NCI-H1930 (cell line): ENCODE data around the gene RPH3AL.
"Not testable (repeated sequence)": the region's sequence is repeated elsewhere in the genome, so short reads cannot be mapped to it uniquely, and the experiment has no call there.

Source experiments
- DNase-seq, 2 experiments: peaks; one replicate each; lab custom pipeline; 2025; lab: John Stamatoyannopoulos, UW

The RPH3AL gene

GRCh38 chr17:319266-319665, 33.3 kb downstream of the RPH3AL start:
- DNase-seq = no peak

- not testable (repeated sequence) for DNase-seq
These were observed 35.5 kb downstream of the RPH3AL start for GRCh38 chr17:317070-317469.

- not testable (repeated sequence) for DNase-seq
These were observed 37.2 kb downstream of the RPH3AL start for GRCh38 chr17:315399-315798.

- not testable (repeated sequence) for DNase-seq
These were observed 38.0 kb downstream of the RPH3AL start for GRCh38 chr17:314614-314944.

GRCh38 chr17:313911-314613, 38.5 kb downstream of the RPH3AL start:
- no peak for DNase-seq

GRCh38 chr17:313231-313630, 39.4 kb downstream of the RPH3AL start:
- no peak for DNase-seq

- no peak for DNase-seq
These were observed 40.0 kb downstream of the RPH3AL start for GRCh38 chr17:312476-313148.

GRCh38 chr17:311119-311782, 41.4 kb downstream of the RPH3AL start:
- DNase-seq = no peak

GRCh38 chr17:310111-311010, 42.2 kb downstream of the RPH3AL start:
- no peak for DNase-seq

- DNase-seq = no peak
These were observed 43.2 kb downstream of the RPH3AL start for GRCh38 chr17:309361-309888.

GRCh38 chr17:307741-308507, 44.7 kb downstream of the RPH3AL start:
- DNase-seq = no peak

- no peak for DNase-seq
These were observed 45.3 kb downstream of the RPH3AL start for GRCh38 chr17:307295-307691.

- no peak for DNase-seq
These were observed 45.9 kb downstream of the RPH3AL start for GRCh38 chr17:306536-307294.

- DNase-seq = no peak
These were observed 46.5 kb downstream of the RPH3AL start for GRCh38 chr17:306116-306515.

GRCh38 chr17:305090-305976, 47.3 kb downstream of the RPH3AL start:
- DNase-seq = no peak

- no peak for DNase-seq
These were observed 48.1 kb downstream of the RPH3AL start for GRCh38 chr17:304461-304860.

- DNase-seq = no peak
These were observed 49.4 kb downstream of the RPH3AL start for GRCh38 chr17:303168-303567.

- no peak for DNase-seq
These were observed 50.3 kb downstream of the RPH3AL start for GRCh38 chr17:302300-302698.

- no peak for DNase-seq
These were observed 50.8 kb downstream of the RPH3AL start for GRCh38 chr17:301681-302299.
